K562 (cell line): ENCODE data around the gene DYRK1B. TPM values are rescaled to one million over a fixed set of nuclear protein-coding genes. Genes with fewer than 3 reads are reported as not detected.

ENCODE experiments used
- BCL6 ChIP-seq: fragments of 250-450 bp; sonication (Bioruptor Pico); IDR thresholded peaks from 2 replicates; pipeline ENCODE4 v1.4.0; 2020
- BHLHE40 ChIP-seq: IDR thresholded peaks from 2 replicates; pipeline ENCODE4 v1.6.1; 2011; ENCODE audit warnings: low read length, improper control_type of control experiment
- CBFB ChIP-seq: sonication (generic); formaldehyde crosslinking; IDR thresholded peaks from 2 replicates; pipeline ENCODE4 v1.4.0; 2020; ENCODE audit warnings: mild to moderate bottlenecking, missing genetic modification reagents
- E2F4 ChIP-seq: sonication (generic); formaldehyde crosslinking; IDR thresholded peaks from 2 replicates; pipeline ENCODE4 v1.8.0; 2022; ENCODE audit warnings: mild to moderate bottlenecking, low read depth, missing genetic modification reagents
- MBD2 ChIP-seq: sonication (generic); IDR thresholded peaks from 2 replicates; pipeline ENCODE4 v1.6.1; 2016; ENCODE audit warnings: low read depth, borderline replicate concordance
- NFYB ChIP-seq: IDR thresholded peaks from 2 replicates; pipeline ENCODE4 v1.6.1; 2011; ENCODE audit warnings: mild to moderate bottlenecking, moderate library complexity; ENCODE audit not compliant: insufficient read length; ENCODE audit errors: extremely low read depth
- POLR2AphosphoS5 ChIP-seq: IDR thresholded peaks from 2 replicates; pipeline ENCODE4 v1.6.1; 2011; ENCODE audit warnings: mild to moderate bottlenecking, low read depth, low read length, moderate library complexity; ENCODE audit not compliant: control insufficient read depth, insufficient read depth
- PRDM10 ChIP-seq: fragments of 450-650 bp; IDR thresholded peaks from 2 replicates; pipeline ENCODE4 v1.6.1; 2018; ENCODE audit not compliant: partially characterized antibody
- RBM25 ChIP-seq: fragments of 200-400 bp; formaldehyde crosslinking; IDR thresholded peaks from 2 replicates; pipeline ENCODE4 v1.6.1; 2018; ENCODE audit warnings: low read length, low read depth, moderate library complexity; ENCODE audit not compliant: severe bottlenecking
- SMAD1 ChIP-seq: fragments of 150-350 bp; IDR thresholded peaks from 2 replicates; pipeline ENCODE4 v1.6.1; 2014; ENCODE audit warnings: low read length, low read depth; ENCODE audit not compliant: partially characterized antibody
- ZKSCAN1 ChIP-seq: fragments of 150-350 bp; IDR thresholded peaks from 2 replicates; pipeline ENCODE4 v1.6.1; 2016; ENCODE audit warnings: low read depth, low read length
- ZNF146 ChIP-seq: IDR thresholded peaks from one replicate; pipeline ENCODE4 v1.6.1; 2018; ENCODE audit warnings: missing compliant biosample characterization; ENCODE audit not compliant: unreplicated experiment
- ZNF592 ChIP-seq: fragments of 450-650 bp; IDR thresholded peaks from 2 replicates; pipeline ENCODE4 v1.6.1; 2017; ENCODE audit warnings: antibody characterized with exemption, mild to moderate bottlenecking
- polyA plus RNA-seq, 8 experiments: library from polyadenylated mRNA; depleted of rRNA in 4 of 8; stranded (reverse) in 5 of 8; unstranded in 3 of 8; fragments of >200 nt; fragmentation: Nextera tagmentation in 2 of 8; fragmentation: Illumina TruSeq in 1 of 8; extraction: Ambion mirVana in 2 of 8; extraction: Trizol in 1 of 8; gene quantifications; 2 replicates each; pipeline versions ENCODE4 v1.2.1 to v1.2.3, GENCODE V29; 2011 to 2014; ENCODE audit warnings: inconsistent platforms in 1 of 8, missing spikeins in 1 of 8
- total RNA-seq, 7 experiments: library from RNA; depleted of rRNA in 6 of 7; stranded (reverse); fragments of >200 nt in 6 of 7; fragmentation: Illumina TruSeq in 2 of 7; extraction: Trizol in 2 of 7; gene quantifications; 2 replicates each; pipeline versions ENCODE4 v1.2.1 to v1.2.3, GENCODE V29; 2011 to 2021; ENCODE audit warnings: low replicate concordance in 1 of 7
- TF ChIP-seq, protein P1 (sequence below): fragments of 450-650 bp; IDR thresholded peaks from one replicate; pipeline ENCODE4 v1.6.1; 2018; ENCODE audit warnings: mild to moderate bottlenecking, moderate library complexity; ENCODE audit not compliant: partially characterized antibody
- TF ChIP-seq, protein P2 (sequence below), 2 experiments: fragments of 450-650 bp; IDR thresholded peaks; 2 replicates each; pipeline ENCODE4 v1.6.1; 2016

Gene DYRK1B
- total and polyA plus RNA-seq, 9 of the 15 experiments (the other 6 are each of a cell fraction or from before 2014, with no cell fraction given) = 0.91 to 5.2 (median 1.5) TPM; not detected in 2

DNA sequence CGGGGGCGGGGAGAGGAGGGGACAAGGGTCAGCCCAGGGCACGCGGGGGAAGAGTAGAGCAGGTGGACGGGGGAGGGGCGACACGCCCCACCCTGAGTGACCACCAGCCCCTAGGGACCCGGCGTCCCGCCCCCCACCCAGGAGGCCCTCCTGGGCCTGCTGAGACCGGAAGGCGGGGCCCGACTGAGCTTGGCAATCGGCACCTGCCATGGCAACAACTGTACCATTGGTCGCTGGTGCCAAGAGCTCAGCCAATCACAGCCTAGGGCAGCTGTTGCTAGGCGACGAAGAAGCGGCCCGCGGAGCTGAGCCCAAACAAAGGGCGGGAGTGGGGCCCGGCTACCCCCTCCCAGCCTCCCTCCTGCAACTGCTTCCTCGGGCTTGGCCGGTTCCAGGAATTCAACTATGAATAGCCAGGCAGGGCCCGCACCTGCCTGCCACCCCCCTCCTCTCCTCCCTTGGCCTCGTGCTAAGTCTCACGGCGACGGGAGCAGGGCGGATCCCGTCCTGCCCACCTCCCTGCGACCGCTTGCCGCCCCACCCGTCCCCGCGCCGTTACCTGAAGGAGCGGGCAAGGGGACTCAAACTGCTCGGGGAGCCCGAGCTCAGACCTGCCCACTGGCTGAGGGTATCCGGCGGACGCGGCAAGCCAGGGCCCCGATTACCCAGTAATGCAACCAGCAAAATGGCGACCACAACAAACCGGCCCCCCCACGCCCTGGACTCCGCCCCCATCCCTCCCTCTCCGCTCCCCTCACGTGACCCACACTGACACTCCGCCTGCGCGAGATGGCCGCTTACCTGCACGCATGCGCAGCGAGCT, at the start of gene DYRK1B (continued):
- TF ChIP-seq BCL6 (CRISPR knock-in tag) = no peak
- TF ChIP-seq SMAD1 = no peak
- TF ChIP-seq ZNF146 (CRISPR knock-in tag) = no peak
- TF ChIP-seq MBD2 = peak; percentile 70
- peak; percentile 34; the same call in 1 of the 2 replicates for TF ChIP-seq POLR2AphosphoS5
- TF ChIP-seq NFYB = peak; percentile 96
- TF ChIP-seq RBM25 = peak; percentile 64
- TF ChIP-seq PRDM10 = no peak
- no peak for TF ChIP-seq ZNF592
- TF ChIP-seq E2F4 (CRISPR knock-in tag) = no peak
- TF ChIP-seq BHLHE40 = peak; percentile 98
- TF ChIP-seq, protein P1, sequence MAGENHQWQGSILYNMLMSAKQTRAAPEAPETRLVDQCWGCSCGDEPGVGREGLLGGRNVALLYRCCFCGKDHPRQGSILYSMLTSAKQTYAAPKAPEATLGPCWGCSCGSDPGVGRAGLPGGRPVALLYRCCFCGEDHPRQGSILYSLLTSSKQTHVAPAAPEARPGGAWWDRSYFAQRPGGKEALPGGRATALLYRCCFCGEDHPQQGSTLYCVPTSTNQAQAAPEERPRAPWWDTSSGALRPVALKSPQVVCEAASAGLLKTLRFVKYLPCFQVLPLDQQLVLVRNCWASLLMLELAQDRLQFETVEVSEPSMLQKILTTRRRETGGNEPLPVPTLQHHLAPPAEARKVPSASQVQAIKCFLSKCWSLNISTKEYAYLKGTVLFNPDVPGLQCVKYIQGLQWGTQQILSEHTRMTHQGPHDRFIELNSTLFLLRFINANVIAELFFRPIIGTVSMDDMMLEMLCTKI = no peak
- no peak for TF ChIP-seq ZKSCAN1
- TF ChIP-seq, protein P2, sequence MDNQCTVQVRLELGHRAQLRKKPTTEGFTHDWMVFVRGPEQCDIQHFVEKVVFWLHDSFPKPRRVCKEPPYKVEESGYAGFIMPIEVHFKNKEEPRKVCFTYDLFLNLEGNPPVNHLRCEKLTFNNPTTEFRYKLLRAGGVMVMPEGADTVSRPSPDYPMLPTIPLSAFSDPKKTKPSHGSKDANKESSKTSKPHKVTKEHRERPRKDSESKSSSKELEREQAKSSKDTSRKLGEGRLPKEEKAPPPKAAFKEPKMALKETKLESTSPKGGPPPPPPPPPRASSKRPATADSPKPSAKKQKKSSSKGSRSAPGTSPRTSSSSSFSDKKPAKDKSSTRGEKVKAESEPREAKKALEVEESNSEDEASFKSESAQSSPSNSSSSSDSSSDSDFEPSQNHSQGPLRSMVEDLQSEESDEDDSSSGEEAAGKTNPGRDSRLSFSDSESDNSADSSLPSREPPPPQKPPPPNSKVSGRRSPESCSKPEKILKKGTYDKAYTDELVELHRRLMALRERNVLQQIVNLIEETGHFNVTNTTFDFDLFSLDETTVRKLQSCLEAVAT (IDR thresholded peaks at IDR 0.05) = no peak
- TF ChIP-seq CBFB (CRISPR knock-in tag) = no peak
